Gastrocnemius medialis (tissue), 4 donors: Measurements from ENCODE around the gene MCOLN1.
"Not testable (repeated sequence)": the region's sequence is repeated elsewhere in the genome, so short reads cannot be mapped to it uniquely, and the experiment has no call there.

Source experiments
- POLR2A ChIP-seq, 2 donors: fragments of 450-650 bp; IDR thresholded peaks; one replicate each; pipeline ENCODE4 v1.6.1; 2017; ENCODE audit warnings: antibody characterized with exemption in 2 of 2, mild to moderate bottlenecking in 2 of 2, moderate library complexity in 2 of 2
- TF ChIP-seq, protein P1 (sequence below), 5 experiments: fragments of 450-650 bp in 3 of 5; fragments of 200-600 bp in 2 of 5; sonication (generic) in 2 of 5; IDR thresholded peaks in 4 of 5; conservative IDR thresholded peaks in 1 of 5; 1 replicate in 4 of 5; 2 replicates in 1 of 5; pipeline ENCODE4 v1.5.1; 2016 to 2019; ENCODE audit warnings: antibody characterized with exemption in 5 of 5, mild to moderate bottlenecking in 3 of 5, moderate library complexity in 3 of 5

DNA sequence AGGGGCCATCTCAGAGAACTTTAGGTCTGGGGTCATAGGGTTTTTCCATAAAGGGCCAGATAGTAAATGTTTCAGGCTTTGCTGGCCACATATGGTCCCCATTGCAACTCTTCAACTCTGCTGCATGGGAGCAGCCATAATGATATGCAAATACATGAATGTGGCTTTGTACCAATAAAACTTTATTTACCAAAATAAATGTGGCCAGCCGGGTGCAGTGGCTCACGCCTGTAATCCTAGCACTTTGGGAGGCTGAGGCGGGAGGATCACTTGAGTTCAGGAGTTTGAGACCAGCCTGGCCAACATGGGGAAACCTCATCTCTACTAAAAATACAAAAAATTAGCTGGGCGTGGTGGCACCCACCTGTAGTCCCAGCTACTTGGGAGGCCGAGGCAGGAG, 16.6 kb downstream of the MCOLN1 start:
- TF ChIP-seq, protein P1, sequence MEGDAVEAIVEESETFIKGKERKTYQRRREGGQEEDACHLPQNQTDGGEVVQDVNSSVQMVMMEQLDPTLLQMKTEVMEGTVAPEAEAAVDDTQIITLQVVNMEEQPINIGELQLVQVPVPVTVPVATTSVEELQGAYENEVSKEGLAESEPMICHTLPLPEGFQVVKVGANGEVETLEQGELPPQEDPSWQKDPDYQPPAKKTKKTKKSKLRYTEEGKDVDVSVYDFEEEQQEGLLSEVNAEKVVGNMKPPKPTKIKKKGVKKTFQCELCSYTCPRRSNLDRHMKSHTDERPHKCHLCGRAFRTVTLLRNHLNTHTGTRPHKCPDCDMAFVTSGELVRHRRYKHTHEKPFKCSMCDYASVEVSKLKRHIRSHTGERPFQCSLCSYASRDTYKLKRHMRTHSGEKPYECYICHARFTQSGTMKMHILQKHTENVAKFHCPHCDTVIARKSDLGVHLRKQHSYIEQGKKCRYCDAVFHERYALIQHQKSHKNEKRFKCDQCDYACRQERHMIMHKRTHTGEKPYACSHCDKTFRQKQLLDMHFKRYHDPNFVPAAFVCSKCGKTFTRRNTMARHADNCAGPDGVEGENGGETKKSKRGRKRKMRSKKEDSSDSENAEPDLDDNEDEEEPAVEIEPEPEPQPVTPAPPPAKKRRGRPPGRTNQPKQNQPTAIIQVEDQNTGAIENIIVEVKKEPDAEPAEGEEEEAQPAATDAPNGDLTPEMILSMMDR (IDR thresholded peaks at IDR 0.05 in 4 of 5, conservative IDR thresholded peaks at IDR 0.05 in 1 of 5), result not testable (repeated sequence)
- TF ChIP-seq POLR2A (IDR thresholded peaks at IDR 0.05), result not testable (repeated sequence)
